AG04450 (cell line): ENCODE data around the gene DDX31. TPM values are rescaled to one million over a fixed set of nuclear protein-coding genes. Genes with fewer than 3 reads are reported as not detected.

Experiments
- CTCF ChIA-PET: fragments of 300-600, 350-600 bp; formaldehyde crosslinking; extraction: SDS; loops from one replicate; lab custom pipeline; 2022; ENCODE audit warnings: antibody characterized with exemption, inconsistent platforms; lab: Charles Lee
- POLR2A ChIA-PET: fragments of 350-600 bp; formaldehyde crosslinking; extraction: SDS; loops from one replicate; lab custom pipeline; 2021; ENCODE audit warnings: antibody characterized with exemption, inconsistent platforms; lab: Yijun Ruan, JAX
- DNase-seq: peaks from one replicate; pipeline ENCODE4 v3.0.0-alpha.2; 2011; ENCODE audit warnings: low read depth, low spot score
- H3K27ac ChIP-seq: one replicate; pipeline ENCODE4 v1.5.1; 2012; ENCODE audit warnings: low read depth, low read length, control low read depth
- H3K27me3 ChIP-seq: one replicate; pipeline ENCODE4 v1.6.0; 2012; ENCODE audit warnings: low read length; ENCODE audit not compliant: control insufficient read depth, insufficient read depth
- H3K4me3 ChIP-seq: 2 replicates; pipeline ENCODE4 v1.5.1; 2011; ENCODE audit warnings: mild to moderate bottlenecking, low read depth, low read length, control low read depth
- H3K9me3 ChIP-seq: 2 replicates; pipeline ENCODE4 v1.5.1; 2012; ENCODE audit warnings: low read length; ENCODE audit not compliant: control insufficient read depth, insufficient read depth
- polyA plus RNA-seq: library from polyadenylated mRNA; depleted of rRNA; stranded (reverse); fragments of >200 nt; gene quantifications from 2 replicates; pipeline ENCODE4 v1.2.3, GENCODE V29; 2011
- TF ChIP-seq, protein P1 (sequence below): IDR thresholded peaks from 2 replicates; pipeline ENCODE4 v1.5.1; 2011; ENCODE audit warnings: low read depth, low read length, control low read depth, inconsistent platforms

Gene DDX31
- polyA plus RNA-seq, 1 experiment = 12.2 TPM

- TF ChIP-seq, protein P1, sequence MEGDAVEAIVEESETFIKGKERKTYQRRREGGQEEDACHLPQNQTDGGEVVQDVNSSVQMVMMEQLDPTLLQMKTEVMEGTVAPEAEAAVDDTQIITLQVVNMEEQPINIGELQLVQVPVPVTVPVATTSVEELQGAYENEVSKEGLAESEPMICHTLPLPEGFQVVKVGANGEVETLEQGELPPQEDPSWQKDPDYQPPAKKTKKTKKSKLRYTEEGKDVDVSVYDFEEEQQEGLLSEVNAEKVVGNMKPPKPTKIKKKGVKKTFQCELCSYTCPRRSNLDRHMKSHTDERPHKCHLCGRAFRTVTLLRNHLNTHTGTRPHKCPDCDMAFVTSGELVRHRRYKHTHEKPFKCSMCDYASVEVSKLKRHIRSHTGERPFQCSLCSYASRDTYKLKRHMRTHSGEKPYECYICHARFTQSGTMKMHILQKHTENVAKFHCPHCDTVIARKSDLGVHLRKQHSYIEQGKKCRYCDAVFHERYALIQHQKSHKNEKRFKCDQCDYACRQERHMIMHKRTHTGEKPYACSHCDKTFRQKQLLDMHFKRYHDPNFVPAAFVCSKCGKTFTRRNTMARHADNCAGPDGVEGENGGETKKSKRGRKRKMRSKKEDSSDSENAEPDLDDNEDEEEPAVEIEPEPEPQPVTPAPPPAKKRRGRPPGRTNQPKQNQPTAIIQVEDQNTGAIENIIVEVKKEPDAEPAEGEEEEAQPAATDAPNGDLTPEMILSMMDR = no peak
- no peak for DNase-seq
- no peaks in the 10 kb centered on the region for H3K27me3 ChIP-seq
- H3K4me3 ChIP-seq = no peak overlapping the region
- ChIA-PET POLR2A (no interaction called here), CTCF (no interaction called here)
- H3K9me3 ChIP-seq = no peaks in the 10 kb centered on the region
- H3K27ac ChIP-seq = no peak overlapping the region
These were observed 6.7 kb downstream of the DDX31 start for GRCh38 chr9:132663117-132663516.

DNA sequence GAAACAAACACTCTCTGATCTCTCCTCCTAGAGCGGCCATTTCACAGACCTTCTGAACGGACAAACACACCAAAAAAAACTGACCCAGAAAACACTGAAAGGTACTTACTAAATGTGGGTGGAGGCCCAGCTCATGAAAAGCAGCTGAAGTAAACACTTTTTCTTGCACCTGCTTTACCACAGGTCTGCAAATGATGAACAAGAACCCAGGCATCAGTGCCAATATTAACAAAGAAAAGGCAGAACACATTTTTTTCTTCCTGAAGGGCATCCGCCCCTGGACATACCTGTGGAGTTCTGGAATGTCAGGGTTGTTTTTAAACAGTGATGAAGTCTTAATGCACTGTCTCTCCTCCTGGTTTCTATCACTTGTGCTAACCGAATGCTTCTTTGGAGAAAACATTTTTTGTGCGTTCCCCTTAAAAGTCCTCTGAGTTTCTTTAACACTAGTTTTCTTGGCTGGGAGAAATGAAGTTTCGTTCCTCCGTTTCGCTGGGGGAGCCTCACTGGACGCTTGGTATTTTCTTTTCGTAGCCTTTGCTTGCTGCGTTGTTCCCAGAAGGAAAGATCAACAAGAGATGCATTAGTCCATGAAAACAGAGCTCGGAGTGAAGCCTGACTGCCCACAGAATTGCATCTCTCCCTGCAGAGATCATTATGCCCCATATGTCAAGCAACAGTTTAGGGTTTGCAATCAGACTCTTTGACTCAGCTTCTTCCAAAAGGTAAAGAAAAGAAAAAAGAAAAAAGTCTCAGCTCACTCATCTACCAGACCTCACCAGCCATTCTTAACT lies 7.4 kb downstream of the DDX31 start:
- ChIA-PET CTCF (no interaction called here), POLR2A (no interaction called here)
- no peak for DNase-seq
- TF ChIP-seq, protein P1 = no peak
- Histone ChIP-seq H3K9me3 (no peaks in the 10 kb centered on the region), H3K4me3 (no peak overlapping the region), H3K27me3 (no peaks in the 10 kb centered on the region), H3K27ac (no peak overlapping the region)

- POLR2A ChIA-PET = no interaction called here
These were observed 13.5 kb downstream of the DDX31 start for GRCh38 chr9:132656299-132656698.

GRCh38 chr9:132651259-132651658 lies 18.5 kb downstream of the DDX31 start:
- no peaks in the 10 kb centered on the region for H3K27me3 ChIP-seq
- DNase-seq = peak; percentile 90
- TF ChIP-seq, protein P1 = peak; percentile 77
- no peaks in the 10 kb centered on the region for H3K9me3 ChIP-seq
- H3K4me3 ChIP-seq = no peak overlapping the region
- CTCF ChIA-PET = interaction anchor here (0.6 to 2.3 kb wide), 13 partner anchors 10 to 534 kb away, joined by 3 to 19 read pairs (median 4); partner anchors contain the start of genes DDX31 and GTF3C4
- H3K27ac ChIP-seq = peak overlapping the region; percentile 73
- POLR2A ChIA-PET = interaction anchor here (1.5 kb wide), 1 partner anchor 19 kb away, joined by 4 read pairs; the partner anchor contains the start of genes DDX31 and GTF3C4

More at GRCh38 chr9:132656299-132656698, 13.5 kb downstream of the DDX31 start:
- Histone ChIP-seq H3K27me3 (no peaks in the 10 kb centered on the region), H3K9me3 (no peaks in the 10 kb centered on the region), H3K27ac (no peak overlapping the region), H3K4me3 (no peak overlapping the region)
- TF ChIP-seq, protein P1 = no peak
- DNase-seq = no peak
- CTCF ChIA-PET = no interaction called here

- TF ChIP-seq, protein P1 = no peak
- no peak overlapping the region for H3K4me3 ChIP-seq
- CTCF ChIA-PET = interaction anchor here (0.7 to 0.9 kb wide), 2 partner anchors 141 to 332 kb away, joined by 3 to 4 read pairs; no protein-coding TSS in a partner anchor
- no peaks in the 10 kb centered on the region for H3K27me3 ChIP-seq
- no peak for DNase-seq
- H3K9me3 ChIP-seq = no peaks in the 10 kb centered on the region
- H3K27ac ChIP-seq = no peak overlapping the region
- POLR2A ChIA-PET = no interaction called here
These were observed 21.1 kb downstream of the DDX31 start for GRCh38 chr9:132648685-132649084.
